ENCODE measurements around the gene ISOC1.

Gene ISOC1

GRCh38 chr5:129094924-129095899 lies 663 bp downstream of the ISOC1 start:
- 0 out of 2 replicates have a peak, but pooled peaks have one; percentile 6 for TF ChIP-seq CTCF (conservative IDR thresholded peaks at IDR 0.05; ENCODE audit: low read length)
- H3K4me3 ChIP-seq (ENCODE audit: low read length) = peak overlapping the region; percentile 96
- DNase-seq (ENCODE audit: low read depth) = peak; percentile 18

- no peak overlapping the region for H3K4me3 ChIP-seq (ENCODE audit: low read length)
- DNase-seq (ENCODE audit: low read depth) = no peak
- TF ChIP-seq CTCF (conservative IDR thresholded peaks at IDR 0.05; ENCODE audit: low read length) = no peak
Observed at GRCh38 chr5:129096382-129096991, 1.9 kb downstream of the ISOC1 start.

- H3K4me3 ChIP-seq (ENCODE audit: low read length) = no peak overlapping the region
- TF ChIP-seq CTCF (conservative IDR thresholded peaks at IDR 0.05; ENCODE audit: low read length) = no peak
- DNase-seq (ENCODE audit: low read depth) = no peak
Observed at GRCh38 chr5:129097498-129098296, 3.1 kb downstream of the ISOC1 start.

DNA sequence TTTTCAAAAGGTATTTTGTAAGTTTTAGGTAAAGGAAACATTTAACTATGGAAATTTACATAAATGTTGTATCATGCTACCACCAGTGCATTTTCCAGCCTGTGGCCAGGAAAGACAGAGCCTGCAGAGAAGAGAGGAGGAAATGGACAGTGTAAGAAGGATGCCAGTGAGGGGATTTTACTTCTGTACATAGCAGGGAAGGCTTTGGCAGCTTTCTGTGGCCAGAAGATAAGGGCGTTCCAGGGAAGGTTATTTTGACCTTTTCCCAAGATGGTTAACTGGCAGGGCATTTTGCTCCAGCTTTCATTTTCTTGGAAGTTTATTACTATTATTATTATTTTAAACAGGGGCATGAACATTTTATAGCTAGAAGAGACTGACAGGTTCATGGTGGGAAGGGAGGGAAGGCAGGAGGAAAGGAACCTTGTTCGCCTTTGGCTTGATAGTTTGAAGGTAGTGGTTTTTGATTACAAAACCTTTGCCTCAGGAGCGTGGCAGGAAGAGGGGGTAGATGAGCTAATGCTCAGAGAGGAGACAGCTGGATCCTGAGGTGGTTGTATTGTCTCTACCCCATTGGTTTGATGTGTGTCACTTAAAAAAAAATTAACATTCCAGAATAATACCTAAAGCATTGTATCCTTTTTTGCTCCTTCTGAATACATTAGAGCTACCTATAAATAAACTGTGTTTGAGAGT lies 4.1 kb downstream of the ISOC1 start:
- no peak for TF ChIP-seq CTCF (conservative IDR thresholded peaks at IDR 0.05; ENCODE audit: low read length)
- DNase-seq (ENCODE audit: low read depth) = no peak
- H3K4me3 ChIP-seq (ENCODE audit: low read length) = no peak overlapping the region

GRCh38 chr5:129099184-129099569 lies 4.6 kb downstream of the ISOC1 start:
- H3K4me3 ChIP-seq (ENCODE audit: low read length) = no peak overlapping the region
- no peak for DNase-seq (ENCODE audit: low read depth)
- no peak for TF ChIP-seq CTCF (conservative IDR thresholded peaks at IDR 0.05; ENCODE audit: low read length)

DNA sequence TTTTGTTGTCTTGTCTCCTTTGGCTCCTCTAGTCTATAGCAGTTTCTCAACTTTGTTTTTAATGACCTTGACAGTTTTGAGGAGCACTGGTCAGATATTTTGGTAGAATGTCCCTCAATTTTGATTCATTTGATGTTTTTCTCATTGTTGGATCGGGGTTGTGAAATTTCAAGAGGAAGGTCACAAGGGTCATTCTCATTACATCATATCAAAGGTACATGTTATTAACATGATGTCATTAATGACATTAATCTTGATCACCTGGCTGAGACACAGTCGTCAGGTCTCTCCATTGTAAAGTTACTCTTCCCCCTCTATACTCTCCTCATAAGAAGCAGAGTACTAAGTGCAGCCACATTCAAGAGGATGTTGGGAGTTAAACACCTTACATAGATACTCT lies 7.2 kb downstream of the ISOC1 start:
- no peak overlapping the region for H3K4me3 ChIP-seq (ENCODE audit: low read length)
- no peak for TF ChIP-seq CTCF (conservative IDR thresholded peaks at IDR 0.05; ENCODE audit: low read length)
- no peak for DNase-seq (ENCODE audit: low read depth)
